HL-60/S4 (cell line): Measurements from ENCODE around the gene GGT1.
"Not testable (repeated sequence)": the region's sequence is repeated elsewhere in the genome, so short reads cannot be mapped to it uniquely, and the experiment has no call there.

Experiments used
- in situ Hi-C: fragments of 300-500 bp; cut with MboI; formaldehyde crosslinking; loops from 2 replicates; pipeline ENCODE4 v1.14.3; 2022; ENCODE audit warnings: low sequenced_read_pairs

GGT1 gene

GRCh38 chr22:24602847-24603769, at the start of gene GGT1:
GGT1 (plus strand) TSS chr22:24603193; CDS start chr22:24611082, 7,889 bp downstream.
- in situ Hi-C loops: not testable (repeated sequence)

- in situ Hi-C loops: no loop called here
Observed at GRCh38 chr22:24553597-24554312, 49.2 kb upstream of the GGT1 start.

GRCh38 chr22:24554313-24555164, 48.5 kb upstream of the GGT1 start, which contains the start of gene GUCD1:
GUCD1 (minus strand) TSS chr22:24555138; CDS start chr22:24554991, 147 bp downstream.
- in situ Hi-C loops: no loop called here

GRCh38 chr22:24555165-24556039, 47.6 kb upstream of the GGT1 start, which contains the start of gene SNRPD3:
SNRPD3 (plus strand) TSS chr22:24555999; CDS start chr22:24557675, 1,676 bp downstream.
- in situ Hi-C loops: no loop called here

- in situ Hi-C loops: no loop called here
Observed at GRCh38 chr22:24559471-24559870, 43.5 kb upstream of the GGT1 start.

- in situ Hi-C loops: no loop called here
Observed at GRCh38 chr22:24563246-24563645, 39.7 kb upstream of the GGT1 start.

GRCh38 chr22:24564376-24565058, 38.5 kb upstream of the GGT1 start:
- in situ Hi-C loops: no loop called here

- in situ Hi-C loops: no loop called here
Observed at GRCh38 chr22:24565077-24565476, 37.9 kb upstream of the GGT1 start.

GRCh38 chr22:24566899-24567511, 36.0 kb upstream of the GGT1 start:
- in situ Hi-C loops: no loop called here

GRCh38 chr22:24567668-24568067, 35.3 kb upstream of the GGT1 start:
- in situ Hi-C loops: no loop called here

GRCh38 chr22:24571266-24571665, 31.7 kb upstream of the GGT1 start:
- in situ Hi-C loops: no loop called here

GRCh38 chr22:24576778-24577177, 26.2 kb upstream of the GGT1 start:
- in situ Hi-C loops: no loop called here

GRCh38 chr22:24578355-24579257, 24.4 kb upstream of the GGT1 start:
- in situ Hi-C loops: no loop called here

GRCh38 chr22:24579258-24579601, 23.8 kb upstream of the GGT1 start:
- in situ Hi-C loops: no loop called here

GRCh38 chr22:24580276-24580675, 22.7 kb upstream of the GGT1 start:
- in situ Hi-C loops: no loop called here

- in situ Hi-C loops: no loop called here
Observed at GRCh38 chr22:24582056-24582814, 20.8 kb upstream of the GGT1 start.
